Measurements from ENCODE around the gene STARD10. TPM values are rescaled to one million over a fixed set of nuclear protein-coding genes. Genes with fewer than 3 reads are reported as not detected.

Gene STARD10
- total and polyA plus RNA-seq, 9 of the 15 experiments (the other 6 are each of a cell fraction or from before 2014, with no cell fraction given): 0.15 to 52.9 (median 32.3) TPM

DNA sequence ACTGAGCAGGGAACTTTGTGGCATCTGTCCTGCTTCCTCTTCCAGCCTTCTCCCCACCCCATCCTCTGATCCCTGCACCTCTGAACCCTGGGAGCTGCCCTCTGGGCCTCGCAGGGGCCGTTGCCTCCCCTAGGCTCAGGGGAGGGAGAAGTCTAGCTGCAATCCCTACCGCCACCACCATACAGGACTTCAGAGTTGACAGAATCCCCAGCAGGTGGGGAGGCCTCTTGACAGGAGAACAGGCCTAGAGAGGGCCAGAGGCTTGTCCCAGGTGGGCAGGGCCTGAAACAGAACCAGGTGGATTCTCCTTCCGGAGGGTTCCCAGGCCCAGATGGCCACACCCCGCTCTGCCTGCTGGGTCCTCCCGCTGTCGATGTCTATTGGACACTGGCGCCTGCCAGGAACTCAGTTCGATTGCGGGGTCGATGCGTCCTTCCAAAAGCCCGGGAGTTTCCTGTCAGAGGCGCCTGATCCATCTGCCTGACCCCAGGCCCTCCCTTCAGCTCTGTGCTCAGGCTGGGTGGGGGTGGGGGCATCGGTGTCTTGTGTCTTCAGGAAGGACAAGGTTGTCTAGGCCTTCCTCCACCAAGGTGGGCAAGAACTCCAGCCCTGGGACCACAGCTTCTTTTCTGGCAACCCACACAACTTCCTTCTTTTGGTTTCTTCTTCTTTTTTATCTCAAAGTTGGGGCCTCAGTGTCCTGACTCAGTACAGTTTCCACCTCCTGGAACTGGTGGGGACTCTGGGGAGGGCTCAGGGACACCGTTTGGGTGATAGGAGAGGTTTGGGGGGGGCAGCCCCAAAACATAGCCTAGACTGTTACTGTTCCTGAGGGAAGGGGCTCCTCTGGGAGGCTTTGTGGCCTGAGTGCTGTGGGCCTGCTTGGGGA, 6.4 kb downstream of the STARD10 start:
- intact Hi-C loops (cut with micrococcal nuclease): no loop called here
- DNase-seq (ENCODE audit: extremely low read depth in 1 of 4, low spot score in 3 of 4): peak; percentile 82 to 85 (median 84)
- CTCF ChIA-PET (ENCODE audit: low intra/inter-chr PET ratio): no interaction called here
- no peak for TF ChIP-seq MCM3 (IDR thresholded peaks at IDR 0.05)
- TF ChIP-seq ZNF24 (IDR thresholded peaks at IDR 0.05): no peak
- TF ChIP-seq ZNF639 (CRISPR knock-in tag; conservative IDR thresholded peaks at IDR 0.05 in 1 of 2, IDR thresholded peaks at IDR 0.05 in 1 of 2): 0 out of 4 replicates have a peak, but pooled peaks of 1 of the 2 experiments have one; percentile 13
- TF ChIP-seq ZZZ3 (IDR thresholded peaks at IDR 0.05): no peak; the same call in 1 of the 2 replicates
- TF ChIP-seq NFRKB (IDR thresholded peaks at IDR 0.05; ENCODE audit: low read depth): peak; percentile 55; the same call in 1 of the 2 replicates
- peak; percentile 37; the same call in 1 of the 2 replicates for TF ChIP-seq ZNF766 (CRISPR knock-in tag; conservative IDR thresholded peaks at IDR 0.05)
- TF ChIP-seq MTA3 (IDR thresholded peaks at IDR 0.05; ENCODE audit: borderline replicate concordance): peak; percentile 24; the same call in 1 of the 2 replicates
- 0 out of 2 replicates have a peak, but pooled peaks have one; percentile 13 for TF ChIP-seq TCF3 (CRISPR knock-in tag; IDR thresholded peaks at IDR 0.05)
- TF ChIP-seq HNRNPH1 (optimal IDR thresholded peaks at IDR 0.05; ENCODE audit: low read depth, low read length): no peak
- no peak for TF ChIP-seq SNRNP70 (optimal IDR thresholded peaks at IDR 0.05; ENCODE audit: low read depth, low read length)
- TF ChIP-seq ZNF740 (CRISPR knock-in tag; IDR thresholded peaks at IDR 0.05): peak; percentile 78
- peak in 1 of 2 experiments; percentile 56; a peak in 1 of 4 replicates for TF ChIP-seq ZNF740 (tag; IDR thresholded peaks at IDR 0.05)
- peak; percentile 88 for TF ChIP-seq PKNOX1 (IDR thresholded peaks at IDR 0.05)
- TF ChIP-seq HBP1 (CRISPR knock-in tag; IDR thresholded peaks at IDR 0.05): no peak
- TF ChIP-seq SREBF1 (IDR thresholded peaks at IDR 0.05; ENCODE audit: borderline replicate concordance, low read depth, low read length): no peak
- no peak for TF ChIP-seq OTX1 (CRISPR knock-in tag; IDR thresholded peaks at IDR 0.05)
- no peak for TF ChIP-seq MXI1 (IDR thresholded peaks at IDR 0.05; ENCODE audit: low read depth, low read length)

More for the DNA sequence above, 6.4 kb downstream of the STARD10 start:
- Histone ChIP-seq H3K36me3 (ENCODE audit: control insufficient read depth, insufficient read depth, low read length) (no peaks in the 10 kb centered on the region), H3K9ac (ENCODE audit: insufficient read depth in 1 of 2, low read depth in 2 of 2, low read length in 2 of 2) (peak overlapping the region; percentile 73 to 84), H3K4me3 (peak overlapping the region; percentile 8; the same call in 1 of the 2 replicates), H3K9me3 (replicated peaks; ENCODE audit: control insufficient read depth, insufficient read depth, low read depth, low read length) (no peaks in the 10 kb centered on the region), H3K4me1 (replicated peaks in 1 of 2; ENCODE audit: control insufficient read depth in 2 of 2, insufficient read depth in 2 of 2, low read length in 2 of 2) (peaks cover 35 to 49% of the 10 kb centered on the region in 2 experiments), H3K4me2 (ENCODE audit: insufficient read depth, low read length) (peak overlapping the region; percentile 74), H3K79me2 (ENCODE audit: control insufficient read depth, insufficient read depth, low read length) (peaks cover 7% of the 10 kb centered on the region; the same call in 1 of the 3 replicates), H3K9me1 (ENCODE audit: control insufficient read depth, insufficient read depth, low read length) (peaks cover 1% of the 10 kb centered on the region), H2AFZ (ENCODE audit: low read depth, low read length) (peak overlapping the region; percentile 87), H4K20me1 (replicated peaks; ENCODE audit: control insufficient read depth, insufficient read depth, low read length) (no peaks in the 10 kb centered on the region), H3K27ac (ENCODE audit: extremely low read depth, low read depth, low read length) (peak overlapping the region; percentile 81), H3K27me3 (ENCODE audit: control insufficient read depth in 2 of 2, insufficient read depth in 2 of 2, low read length in 2 of 2) (no peaks in the 10 kb centered on the region)
- WGBS (ENCODE audit: insufficient coverage, low coverage, missing lambda C conversion rate): 7% methylated on average over 14 of the region's 16 CpGs
- POLR2A ChIA-PET: interaction anchor here (0.6 to 2.0 kb wide), 9 partner anchors 10 to 453 kb away, joined by 3 to 36 read pairs (median 3); no protein-coding TSS in a partner anchor
- no TSS peak for BruUV-seq (replicated peaks)
- ATAC-seq: peak; percentile 95
- peak; percentile 79 for FAIRE-seq
- in situ Hi-C loops (cut with MboI): no loop called here

Data from K562 (cell line).